Keratinocyte (primary cell): ENCODE measurements around the gene TMEM259. TPM values are rescaled to one million over a fixed set of nuclear protein-coding genes. Genes with fewer than 3 reads are reported as not detected.

Source experiments
- DNase-seq: peaks from one replicate; pipeline ENCODE4 v3.0.0-alpha.2; 2011; ENCODE audit warnings: low read depth, missing footprints, low spot score
- FAIRE-seq: peaks from 2 replicates; lab custom pipeline; 2011; peaks lifted over from hg19 to GRCh38; lab: Jason Lieb, UNC
- H2AFZ ChIP-seq: 2 replicates; pipeline ENCODE4 v1.6.0; 2012; ENCODE audit warnings: low read length, control low read depth, inconsistent platforms; ENCODE audit not compliant: control insufficient read depth
- H3K27ac ChIP-seq: 2 replicates; pipeline ENCODE4 v1.5.1; 2011; ENCODE audit warnings: low read length; ENCODE audit not compliant: control insufficient read depth, insufficient read depth
- H3K27me3 ChIP-seq: 3 replicates; pipeline ENCODE4 v1.6.0; 2011; ENCODE audit warnings: low read length; ENCODE audit not compliant: control insufficient read depth, insufficient read depth; ENCODE audit errors: extremely low read depth
- H3K36me3 ChIP-seq, 2 experiments: 2 replicates in 1 of 2; 3 replicates in 1 of 2; pipeline ENCODE4 v1.5.1; 2011; ENCODE audit warnings: low read length in 2 of 2, mild to moderate bottlenecking in 1 of 2; ENCODE audit not compliant: control insufficient read depth in 2 of 2, insufficient read depth in 2 of 2; ENCODE audit errors: extremely low read depth in 1 of 2
- H3K4me1 ChIP-seq: 3 replicates; pipeline ENCODE4 v1.5.1; 2011; ENCODE audit warnings: low read length; ENCODE audit not compliant: control insufficient read depth, insufficient read depth; ENCODE audit errors: extremely low read depth
- H3K4me2 ChIP-seq: 3 replicates; pipeline ENCODE4 v1.6.0; 2011; ENCODE audit warnings: low read depth, low read length; ENCODE audit not compliant: control insufficient read depth, insufficient read depth; ENCODE audit errors: extremely low read depth
- H3K4me3 ChIP-seq, 3 experiments: fragments of 200-600 bp in 1 of 3; sonication (generic) in 1 of 3; 2 replicates in 2 of 3; 3 replicates in 1 of 3; pipeline ENCODE4 v1.5.1; 2011 to 2016; ENCODE audit warnings: low read length in 3 of 3, mild to moderate bottlenecking in 3 of 3, control low read depth in 2 of 3, inconsistent platforms in 1 of 3, low read depth in 1 of 3, mixed read lengths in 1 of 3, mixed run types in 1 of 3, moderate library complexity in 1 of 3; ENCODE audit not compliant: control insufficient read depth in 2 of 3, insufficient read depth in 2 of 3; ENCODE audit errors: extremely low read depth in 1 of 3
- H3K79me2 ChIP-seq: 2 replicates; pipeline ENCODE4 v1.6.0; 2012; ENCODE audit warnings: low read length; ENCODE audit not compliant: control insufficient read depth, insufficient read depth
- H3K9ac ChIP-seq: 3 replicates; pipeline ENCODE4 v1.6.0; 2011; ENCODE audit warnings: low read length; ENCODE audit not compliant: control insufficient read depth, insufficient read depth; ENCODE audit errors: extremely low read depth
- H3K9me1 ChIP-seq: 3 replicates; pipeline ENCODE4 v1.6.0; 2011; ENCODE audit warnings: low read length; ENCODE audit not compliant: control insufficient read depth, insufficient read depth; ENCODE audit errors: extremely low read depth
- H3K9me3 ChIP-seq: 2 replicates; pipeline ENCODE4 v1.5.1; 2012; ENCODE audit warnings: low read depth, low read length; ENCODE audit not compliant: control insufficient read depth
- H4K20me1 ChIP-seq: 3 replicates; pipeline ENCODE4 v1.6.0; 2011; ENCODE audit warnings: low read length; ENCODE audit not compliant: control insufficient read depth, insufficient read depth; ENCODE audit errors: extremely low read depth
- CTCF ChIP-seq, 3 experiments: IDR thresholded peaks in 1 of 3; conservative IDR thresholded peaks in 1 of 3; optimal IDR thresholded peaks in 1 of 3; 2 replicates in 2 of 3; 3 replicates in 1 of 3; pipeline versions ENCODE3 to v1.5.1; 2011; ENCODE audit warnings: low read length in 3 of 3, mild to moderate bottlenecking in 3 of 3, moderate library complexity in 2 of 3, control low read depth in 1 of 3, inconsistent platforms in 1 of 3; ENCODE audit not compliant: insufficient read depth in 2 of 3; ENCODE audit errors: extremely low read depth in 1 of 3
- EZH2 ChIP-seq: IDR thresholded peaks from one replicate; pipeline ENCODE4 v1.6.1; 2012; ENCODE audit warnings: inconsistent platforms, mild to moderate bottlenecking, low read length, moderate library complexity
- dilution Hi-C: fragments of 300-500 bp; cut with MboI; formaldehyde crosslinking; loops from one replicate; pipeline ENCODE4 v1.7.0; 2020; ENCODE audit warnings: low sequenced_read_pairs; ENCODE audit not compliant: extremely low pct_ligation_motif_present
- polyA plus RNA-seq, 5 experiments: library from polyadenylated mRNA; depleted of rRNA in 3 of 5; stranded (reverse) in 3 of 5; stranded (forward) in 1 of 5; unstranded in 1 of 5; fragments of >200 nt; gene quantifications; 1 replicate in 1 of 5; 2 replicates in 3 of 5; 3 replicates in 1 of 5; pipeline versions ENCODE4 v1.2.1 to v1.2.3, GENCODE V29; 2011 to 2012; ENCODE audit warnings: missing spikeins in 2 of 5, low read depth in 1 of 5, low replicate concordance in 1 of 5

The TMEM259 gene
- polyA plus RNA-seq, 1 donor (not counting 4 experiments of a cell fraction or from before 2014, with no cell fraction given), result 61.5 TPM

GRCh38 chr19:992670-993055 is 28.3 kb downstream of the TMEM259 start:
- DNase-seq (no peak), FAIRE-seq (no peak)
- TF ChIP-seq EZH2 (no peak), CTCF (optimal IDR thresholded peaks at IDR 0.05 in 1 of 3, IDR thresholded peaks at IDR 0.05 in 1 of 3, conservative IDR thresholded peaks at IDR 0.05 in 1 of 3; ENCODE audit: extremely low read depth in 1 of 3, insufficient read depth in 2 of 3, low read length in 3 of 3) (no peak)
- H3K9ac ChIP-seq, result no peak overlapping the region
- H3K4me2 ChIP-seq, result no peak overlapping the region
- dilution Hi-C loops, result no loop called here
- no peaks in the 10 kb centered on the region for H4K20me1 ChIP-seq
- no peaks in the 10 kb centered on the region for H3K9me1 ChIP-seq
- H3K27me3 ChIP-seq, result peaks cover 18% of the 10 kb centered on the region
- H3K4me3 ChIP-seq, result no peak overlapping the region
- H3K27ac ChIP-seq, result no peak overlapping the region
- H3K4me1 ChIP-seq, result peaks cover 12% of the 10 kb centered on the region
- H3K9me3 ChIP-seq, result no peaks in the 10 kb centered on the region
- peaks cover 19 to 20% of the 10 kb centered on the region in 2 experiments for H3K36me3 ChIP-seq
- H3K79me2 ChIP-seq, result no peaks in the 10 kb centered on the region
- H2AFZ ChIP-seq, result no peak overlapping the region

GRCh38 chr19:991932-992669 is 28.8 kb downstream of the TMEM259 start:
- dilution Hi-C loops, result no loop called here
- FAIRE-seq (no peak), DNase-seq (no peak)
- Histone ChIP-seq H4K20me1 (no peaks in the 10 kb centered on the region), H3K36me3 (peaks cover 19 to 20% of the 10 kb centered on the region in 2 experiments), H3K4me2 (no peak overlapping the region), H3K9me3 (no peaks in the 10 kb centered on the region), H2AFZ (no peak overlapping the region), H3K4me3 (no peak overlapping the region), H3K27ac (no peak overlapping the region), H3K4me1 (peaks cover 12% of the 10 kb centered on the region), H3K27me3 (peaks cover 12% of the 10 kb centered on the region), H3K79me2 (no peaks in the 10 kb centered on the region), H3K9ac (no peak overlapping the region), H3K9me1 (no peaks in the 10 kb centered on the region)
- TF ChIP-seq EZH2 (no peak), CTCF (optimal IDR thresholded peaks at IDR 0.05 in 1 of 3, IDR thresholded peaks at IDR 0.05 in 1 of 3, conservative IDR thresholded peaks at IDR 0.05 in 1 of 3; ENCODE audit: extremely low read depth in 1 of 3, insufficient read depth in 2 of 3, low read length in 3 of 3) (no peak)
